HEK293 (cell line): Measurements from ENCODE around the gene SDF2L1.

Experiments used
- CTCF ChIA-PET: fragments of 350-600 bp; formaldehyde crosslinking; extraction: SDS; loops from one replicate; lab custom pipeline; 2021; ENCODE audit warnings: antibody characterized with exemption; lab: Yijun Ruan, JAX
- POLR2A ChIA-PET: fragments of 300-600 bp; formaldehyde crosslinking; extraction: SDS; loops from one replicate; lab custom pipeline; 2020; ENCODE audit warnings: antibody characterized with exemption, inconsistent platforms; lab: Yijun Ruan, JAX
- H3K27ac ChIP-seq: fragments of 200-500 bp; sonication (Bioruptor generic); 2 replicates; pipeline ENCODE4 v1.5.1; 2014; ENCODE audit warnings: low read depth, low read length, control low read depth, inconsistent platforms; ENCODE audit errors: extremely low read depth
- H3K36me3 ChIP-seq, 2 experiments: fragments of 200-500 bp in 1 of 2; sonication (Bioruptor generic) in 1 of 2; 1 replicate in 1 of 2; 2 replicates in 1 of 2; pipeline ENCODE4 v1.5.1; 2014 to 2017; ENCODE audit warnings: inconsistent platforms in 2 of 2, low read length in 2 of 2; ENCODE audit not compliant: control insufficient read depth in 2 of 2, insufficient read depth in 1 of 2
- H3K4me1 ChIP-seq: fragments of 200-500 bp; sonication (Bioruptor generic); 2 replicates; pipeline ENCODE4 v1.5.1; 2014; ENCODE audit warnings: mild to moderate bottlenecking, low read length, inconsistent platforms; ENCODE audit not compliant: control insufficient read depth, insufficient read depth
- H3K4me3 ChIP-seq: 2 replicates; pipeline ENCODE4 v1.5.1; 2011; ENCODE audit warnings: low read depth, mild to moderate bottlenecking, control low read depth, low read length, moderate library complexity
- H3K9me3 ChIP-seq: fragments of 200-500 bp; sonication (Bioruptor generic); 2 replicates; pipeline ENCODE4 v1.5.1; 2014; ENCODE audit warnings: low read depth, low read length, inconsistent platforms; ENCODE audit not compliant: control insufficient read depth, insufficient read depth
- EGR2 ChIP-seq: fragments of 450-650 bp; formaldehyde crosslinking; IDR thresholded peaks from 2 replicates; pipeline ENCODE4 v1.5.1; 2016; ENCODE audit warnings: low read depth, missing biosample characterization, missing genetic modification characterization
- KLF10 ChIP-seq: fragments of 450-650 bp; IDR thresholded peaks from 2 replicates; pipeline ENCODE4 v1.5.1; 2018; ENCODE audit warnings: missing biosample characterization, mild to moderate bottlenecking, missing genetic modification characterization
- PRDM1 ChIP-seq: fragments of 450-650 bp; formaldehyde crosslinking; IDR thresholded peaks from 2 replicates; pipeline ENCODE4; 2016; ENCODE audit warnings: missing biosample characterization, missing genetic modification characterization
- SCRT2 ChIP-seq: fragments of 450-650 bp; formaldehyde crosslinking; IDR thresholded peaks from 2 replicates; pipeline ENCODE4 v1.5.1; 2016; ENCODE audit warnings: missing biosample characterization, missing genetic modification characterization
- YY2 ChIP-seq: fragments of 450-650 bp; formaldehyde crosslinking; IDR thresholded peaks from 2 replicates; pipeline ENCODE4 v1.5.1; 2016; ENCODE audit warnings: missing biosample characterization, missing genetic modification characterization
- ZFHX2 ChIP-seq: fragments of 450-650 bp; formaldehyde crosslinking; conservative IDR thresholded peaks from 2 replicates; pipeline ENCODE4 v1.5.1; 2016; ENCODE audit warnings: missing biosample characterization, missing genetic modification characterization
- ZIC2 ChIP-seq: fragments of 450-650 bp; formaldehyde crosslinking; IDR thresholded peaks from 2 replicates; pipeline ENCODE4 v1.5.1; 2016; ENCODE audit warnings: missing biosample characterization, missing genetic modification characterization
- ZNF133 ChIP-seq: fragments of 450-650 bp; formaldehyde crosslinking; IDR thresholded peaks from 2 replicates; pipeline ENCODE4 v1.5.1; 2016; ENCODE audit warnings: missing biosample characterization, missing genetic modification characterization
- ZNF211 ChIP-seq: fragments of 450-650 bp; formaldehyde crosslinking; IDR thresholded peaks from 2 replicates; pipeline ENCODE4 v1.5.1; 2016; ENCODE audit warnings: low read depth, missing biosample characterization, missing genetic modification characterization
- ZNF426 ChIP-seq: fragments of 450-650 bp; formaldehyde crosslinking; IDR thresholded peaks from 2 replicates; pipeline ENCODE4 v1.5.1; 2017; ENCODE audit warnings: missing biosample characterization, missing genetic modification characterization, mild to moderate bottlenecking, inconsistent platforms, moderate library complexity
- ZNF449 ChIP-seq: fragments of 450-650 bp; formaldehyde crosslinking; IDR thresholded peaks from 2 replicates; pipeline ENCODE4 v1.5.1; 2017; ENCODE audit warnings: missing biosample characterization, mild to moderate bottlenecking, missing genetic modification characterization, moderate library complexity
- ZNF510 ChIP-seq: fragments of 450-650 bp; formaldehyde crosslinking; IDR thresholded peaks from 2 replicates; pipeline ENCODE4 v1.5.1; 2018; ENCODE audit warnings: mild to moderate bottlenecking, missing genetic modification characterization, missing biosample characterization; ENCODE audit not compliant: insufficient replicate concordance
- ZNF549 ChIP-seq: fragments of 450-650 bp; IDR thresholded peaks from 2 replicates; pipeline ENCODE4 v1.5.1; 2018; ENCODE audit warnings: missing biosample characterization, missing genetic modification characterization, mild to moderate bottlenecking, inconsistent platforms, moderate library complexity
- ZNF571 ChIP-seq: fragments of 450-650 bp; formaldehyde crosslinking; IDR thresholded peaks from 2 replicates; pipeline ENCODE4 v1.5.0; 2017; ENCODE audit warnings: missing biosample characterization, missing genetic modification characterization
- ZNF624 ChIP-seq: fragments of 450-650 bp; formaldehyde crosslinking; IDR thresholded peaks from 2 replicates; pipeline ENCODE4 v1.5.1; 2017; ENCODE audit warnings: missing biosample characterization, missing genetic modification characterization
- ZNF626 ChIP-seq: fragments of 450-650 bp; sonication (Bioruptor Pico); formaldehyde crosslinking; IDR thresholded peaks from 2 replicates; pipeline ENCODE4 v1.5.1; 2018; ENCODE audit warnings: missing biosample characterization, missing genetic modification characterization, inconsistent platforms
- ZNF654 ChIP-seq: fragments of 450-650 bp; formaldehyde crosslinking; IDR thresholded peaks from 2 replicates; pipeline ENCODE4 v1.5.1; 2016; ENCODE audit warnings: low read depth, missing biosample characterization, missing genetic modification characterization
- ZNF664 ChIP-seq: fragments of 450-650 bp; formaldehyde crosslinking; IDR thresholded peaks from 2 replicates; pipeline ENCODE4 v1.5.1; 2016; ENCODE audit warnings: missing biosample characterization, missing genetic modification characterization
- ZNF677 ChIP-seq: fragments of 450-650 bp; IDR thresholded peaks from 2 replicates; pipeline ENCODE4 v1.5.0; 2018; ENCODE audit warnings: missing biosample characterization, mild to moderate bottlenecking, missing genetic modification characterization, moderate library complexity
- ZNF704 ChIP-seq: fragments of 450-650 bp; formaldehyde crosslinking; IDR thresholded peaks from 2 replicates; pipeline ENCODE4 v1.5.1; 2016; ENCODE audit warnings: missing biosample characterization, missing genetic modification characterization
- ZSCAN18 ChIP-seq: fragments of 450-650 bp; formaldehyde crosslinking; IDR thresholded peaks from 2 replicates; pipeline ENCODE4 v1.5.1; 2016; ENCODE audit warnings: missing biosample characterization, missing genetic modification characterization

The SDF2L1 gene

GRCh38 chr22:21688706-21689381 is 46.7 kb downstream of the SDF2L1 start:
- Histone ChIP-seq H3K9me3 (no peaks in the 10 kb centered on the region), H3K27ac (no peak overlapping the region), H3K4me3 (no peak overlapping the region), H3K4me1 (no peaks in the 10 kb centered on the region), H3K36me3 (peaks cover 0 to 73% of the 10 kb centered on the region in 2 experiments; a peak in 2 of 3 replicates)
- ChIA-PET CTCF (no interaction called here), POLR2A (no interaction called here)
- TF ChIP-seq ZNF133 (tag by site-specific recombination) (no peak), ZNF704 (tag by site-specific recombination) (no peak), SCRT2 (tag by site-specific recombination) (peak; percentile 73), ZNF624 (tag by site-specific recombination) (no peak), ZNF449 (tag by site-specific recombination) (peak; percentile 33; the same call in 1 of the 2 replicates), ZNF654 (no peak), ZNF549 (tag by site-specific recombination) (no peak), ZIC2 (peak; percentile 19; the same call in 1 of the 2 replicates), ZFHX2 (tag by site-specific recombination) (peak; percentile 59), ZNF211 (tag by site-specific recombination) (no peak), ZNF664 (tag by site-specific recombination) (no peak), ZSCAN18 (tag by site-specific recombination) (no peak), EGR2 (tag by site-specific recombination) (peak; percentile 65)

GRCh38 chr22:21690401-21690801 is 48.3 kb downstream of the SDF2L1 start:
- Histone ChIP-seq H3K9me3 (no peaks in the 10 kb centered on the region), H3K4me3 (no peak overlapping the region), H3K27ac (no peak overlapping the region), H3K4me1 (no peaks in the 10 kb centered on the region), H3K36me3 (peaks cover 0 to 78% of the 10 kb centered on the region in 2 experiments; a peak in 2 of 3 replicates)
- CTCF ChIA-PET = interaction anchor here (0.6 kb wide), 1 partner anchor 19 kb away, joined by 3 read pairs; no protein-coding TSS in a partner anchor
- TF ChIP-seq ZIC2 (no peak), PRDM1 (tag by site-specific recombination) (peak; percentile 57; the same call in 1 of the 2 replicates), ZNF426 (tag by site-specific recombination) (no peak)
- TF ChIP-seq, all 188 proteins: peak for 1
- POLR2A ChIA-PET = no interaction called here

- TF ChIP-seq ZNF677 (no peak), ZNF510 (tag by site-specific recombination) (no peak), ZNF626 (tag by site-specific recombination) (no peak), YY2 (no peak), ZNF571 (no peak), KLF10 (tag by site-specific recombination) (no peak)
- no peak overlapping the region for H3K4me3 ChIP-seq
- no peak overlapping the region for H3K27ac ChIP-seq
- POLR2A ChIA-PET = interaction anchor here (0.7 kb wide), 1 partner anchor 51 kb away, joined by 4 read pairs; no protein-coding TSS in a partner anchor
- CTCF ChIA-PET = interaction anchor here (0.6 to 0.7 kb wide), 2 partner anchors 268 to 497 kb away, joined by 3 to 10 read pairs; no protein-coding TSS in a partner anchor
- peaks cover 0 to 79% of the 10 kb centered on the region in 2 experiments; a peak in 2 of 3 replicates for H3K36me3 ChIP-seq
- H3K4me1 ChIP-seq = no peaks in the 10 kb centered on the region
- H3K9me3 ChIP-seq = no peaks in the 10 kb centered on the region
These were observed 49.7 kb downstream of the SDF2L1 start for GRCh38 chr22:21691816-21692215.
